ENCODE measurements around the gene RBX1. TPM values are rescaled to one million over a fixed set of nuclear protein-coding genes. Genes with fewer than 3 reads are reported as not detected.
A peak's percentile ranks its signal among the peaks of the same experiment; 100 is the strongest.

The RBX1 gene
- polyA plus RNA-seq, 3 donors: 42.7 to 247 (median 224) TPM

- intact Hi-C loops (cut with micrococcal nuclease): no loop called here
- peaks cover 0 to 4% (median 0%) of the 10 kb centered on the region in 7 donors for H3K9me3 Mint-ChIP-seq
- H3K27ac Mint-ChIP-seq: no peak overlapping the region
- WGBS (ENCODE audit: insufficient coverage): 77% methylated on average over 3 of the region's 10 CpGs
- Histone ChIP-seq H3K36me3 (replicated peaks in 1 of 2; ENCODE audit: control insufficient read depth in 1 of 2, insufficient read depth in 2 of 2, low read length in 2 of 2) (no peaks in the 10 kb centered on the region), H3K27ac (ENCODE audit: low read depth in 1 of 2, low read length in 2 of 2) (no peak overlapping the region), H3K4me3 (replicated peaks in 1 of 3; ENCODE audit: low read depth in 2 of 3, low read length in 3 of 3) (no peak overlapping the region), H3K27me3 (ENCODE audit: control insufficient read depth in 2 of 2, insufficient read depth in 2 of 2, low read length in 2 of 2) (no peaks in the 10 kb centered on the region), H4K20me1 (ENCODE audit: insufficient read depth, low read length) (no peaks in the 10 kb centered on the region), H3K79me2 (ENCODE audit: insufficient read depth, low read length) (no peaks in the 10 kb centered on the region), H3K4me2 (replicated peaks; ENCODE audit: extremely low read depth, low read length, poor library complexity, severe bottlenecking) (no peak overlapping the region), H3K9me3 (replicated peaks in 1 of 2; ENCODE audit: control insufficient read depth in 1 of 2, insufficient read depth in 1 of 2, low read length in 2 of 2) (no peaks in the 10 kb centered on the region), H3K4me1 (ENCODE audit: control insufficient read depth in 1 of 2, insufficient read depth in 2 of 2, low read length in 2 of 2) (no peaks in the 10 kb centered on the region), H2AFZ (ENCODE audit: insufficient read depth, low read depth, low read length, poor library complexity, severe bottlenecking) (peak overlapping the region; percentile 52), H3K9ac (ENCODE audit: insufficient read depth, low read length, poor library complexity, severe bottlenecking) (no peak overlapping the region)
- no peak for DNase-seq
- peaks cover 2% of the 10 kb centered on the region for H3K4me1 Mint-ChIP-seq
- peaks cover 0 to 3% (median 1%) of the 10 kb centered on the region in 3 donors for H3K27me3 Mint-ChIP-seq (ENCODE audit: low read depth in 3 of 3)
- TF ChIP-seq, protein P1, sequence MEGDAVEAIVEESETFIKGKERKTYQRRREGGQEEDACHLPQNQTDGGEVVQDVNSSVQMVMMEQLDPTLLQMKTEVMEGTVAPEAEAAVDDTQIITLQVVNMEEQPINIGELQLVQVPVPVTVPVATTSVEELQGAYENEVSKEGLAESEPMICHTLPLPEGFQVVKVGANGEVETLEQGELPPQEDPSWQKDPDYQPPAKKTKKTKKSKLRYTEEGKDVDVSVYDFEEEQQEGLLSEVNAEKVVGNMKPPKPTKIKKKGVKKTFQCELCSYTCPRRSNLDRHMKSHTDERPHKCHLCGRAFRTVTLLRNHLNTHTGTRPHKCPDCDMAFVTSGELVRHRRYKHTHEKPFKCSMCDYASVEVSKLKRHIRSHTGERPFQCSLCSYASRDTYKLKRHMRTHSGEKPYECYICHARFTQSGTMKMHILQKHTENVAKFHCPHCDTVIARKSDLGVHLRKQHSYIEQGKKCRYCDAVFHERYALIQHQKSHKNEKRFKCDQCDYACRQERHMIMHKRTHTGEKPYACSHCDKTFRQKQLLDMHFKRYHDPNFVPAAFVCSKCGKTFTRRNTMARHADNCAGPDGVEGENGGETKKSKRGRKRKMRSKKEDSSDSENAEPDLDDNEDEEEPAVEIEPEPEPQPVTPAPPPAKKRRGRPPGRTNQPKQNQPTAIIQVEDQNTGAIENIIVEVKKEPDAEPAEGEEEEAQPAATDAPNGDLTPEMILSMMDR (IDR thresholded peaks at IDR 0.05): no peak
- H3K36me3 Mint-ChIP-seq: no peaks in the 10 kb centered on the region
- no peak overlapping the region for H3K4me3 Mint-ChIP-seq
These were observed 51.9 kb downstream of the RBX1 start for GRCh38 chr22:41003066-41003465.

DNA sequence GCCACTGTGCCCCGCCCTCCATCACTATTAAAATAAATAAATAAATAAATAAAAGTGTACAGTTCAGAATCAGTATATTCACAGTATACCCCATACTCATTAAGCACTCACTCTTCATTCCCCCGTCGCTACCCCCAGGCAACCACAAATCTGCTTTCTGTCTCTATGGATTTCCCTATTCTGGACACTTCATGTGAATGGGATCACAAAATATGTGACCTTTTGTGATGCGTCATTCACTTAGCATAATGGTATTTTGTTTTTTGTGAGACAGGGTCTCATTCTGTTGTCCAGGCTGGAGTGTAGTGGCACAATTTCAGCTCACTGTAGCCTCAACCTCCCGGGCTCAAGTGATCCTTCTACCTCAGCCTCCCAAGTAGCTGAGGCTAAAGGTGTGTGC lies 52.8 kb downstream of the RBX1 start:
- Histone ChIP-seq H3K4me1 (ENCODE audit: control insufficient read depth in 1 of 2, insufficient read depth in 2 of 2, low read length in 2 of 2) (peaks cover 0 to under 1% of the 10 kb centered on the region in 2 donors), H3K9ac (ENCODE audit: insufficient read depth, low read length, poor library complexity, severe bottlenecking) (no peak overlapping the region), H3K79me2 (ENCODE audit: insufficient read depth, low read length) (no peaks in the 10 kb centered on the region), H3K27me3 (ENCODE audit: control insufficient read depth in 2 of 2, insufficient read depth in 2 of 2, low read length in 2 of 2) (no peaks in the 10 kb centered on the region), H2AFZ (ENCODE audit: insufficient read depth, low read depth, low read length, poor library complexity, severe bottlenecking) (no peak overlapping the region), H3K36me3 (replicated peaks in 1 of 2; ENCODE audit: control insufficient read depth in 1 of 2, insufficient read depth in 2 of 2, low read length in 2 of 2) (no peaks in the 10 kb centered on the region), H3K9me3 (replicated peaks in 1 of 2; ENCODE audit: control insufficient read depth in 1 of 2, insufficient read depth in 1 of 2, low read length in 2 of 2) (no peaks in the 10 kb centered on the region), H3K4me2 (replicated peaks; ENCODE audit: extremely low read depth, low read length, poor library complexity, severe bottlenecking) (no peak overlapping the region), H3K27ac (ENCODE audit: low read depth in 1 of 2, low read length in 2 of 2) (no peak overlapping the region), H4K20me1 (ENCODE audit: insufficient read depth, low read length) (no peaks in the 10 kb centered on the region), H3K4me3 (replicated peaks in 1 of 3; ENCODE audit: low read depth in 2 of 3, low read length in 3 of 3) (no peak overlapping the region)
- 100% methylated on average over 1 of the region's 5 CpGs for WGBS (ENCODE audit: insufficient coverage)
- H3K4me1 Mint-ChIP-seq: peaks cover 2% of the 10 kb centered on the region
- H3K27me3 Mint-ChIP-seq (ENCODE audit: low read depth in 3 of 3): peaks cover 0 to 3% (median 1%) of the 10 kb centered on the region in 3 donors
- H3K4me3 Mint-ChIP-seq: no peak overlapping the region
- TF ChIP-seq, protein P1 (IDR thresholded peaks at IDR 0.05): no peak
- H3K9me3 Mint-ChIP-seq: peaks cover 0 to 4% (median 0%) of the 10 kb centered on the region in 7 donors
- no peaks in the 10 kb centered on the region for H3K36me3 Mint-ChIP-seq
- H3K27ac Mint-ChIP-seq: no peak overlapping the region
- intact Hi-C loops (cut with micrococcal nuclease): no loop called here
- DNase-seq: no peak
